NCI-H226 (cell line): ENCODE measurements around the gene MED27.
"Not testable (repeated sequence)": the region's sequence is repeated elsewhere in the genome, so short reads cannot be mapped to it uniquely, and the experiment has no call there.

ENCODE experiments used
- DNase-seq: peaks from one replicate; pipeline ENCODE4 v3.0.0-alpha.2; 2015

The MED27 gene

GRCh38 chr9:132075853-132076252 lies 3.8 kb downstream of the MED27 start:
- DNase-seq = no peak

GRCh38 chr9:132074736-132075135 lies 4.9 kb downstream of the MED27 start:
- no peak for DNase-seq

GRCh38 chr9:132071847-132072507 lies 7.7 kb downstream of the MED27 start:
- no peak for DNase-seq

- no peak for DNase-seq
Observed at GRCh38 chr9:132069046-132069898, 10.4 kb downstream of the MED27 start.

- DNase-seq = no peak
Observed at GRCh38 chr9:132068605-132069004, 11.1 kb downstream of the MED27 start.

- no peak for DNase-seq
Observed at GRCh38 chr9:132066511-132066910, 13.2 kb downstream of the MED27 start.

- DNase-seq = no peak
Observed at GRCh38 chr9:132066057-132066456, 13.6 kb downstream of the MED27 start.

GRCh38 chr9:132063281-132063680 lies 16.4 kb downstream of the MED27 start:
- DNase-seq = no peak

- no peak for DNase-seq
Observed at GRCh38 chr9:132062806-132063205, 16.9 kb downstream of the MED27 start.

- DNase-seq = no peak
Observed at GRCh38 chr9:132061526-132061925, 18.1 kb downstream of the MED27 start.

GRCh38 chr9:132059361-132059760 lies 20.3 kb downstream of the MED27 start:
- no peak for DNase-seq

- DNase-seq = not testable (repeated sequence)
Observed at GRCh38 chr9:132058226-132058625, 21.4 kb downstream of the MED27 start.

GRCh38 chr9:132056717-132057560 lies 22.7 kb downstream of the MED27 start:
- no peak for DNase-seq

- DNase-seq = no peak
Observed at GRCh38 chr9:132055756-132056155, 23.9 kb downstream of the MED27 start.

- no peak for DNase-seq
Observed at GRCh38 chr9:132054024-132054423, 25.6 kb downstream of the MED27 start.

GRCh38 chr9:132049900-132050299 lies 29.8 kb downstream of the MED27 start:
- DNase-seq = no peak

- no peak for DNase-seq
Observed at GRCh38 chr9:132049323-132049882, 30.3 kb downstream of the MED27 start.

GRCh38 chr9:132048201-132048600 lies 31.5 kb downstream of the MED27 start:
- DNase-seq = no peak

- DNase-seq = no peak
Observed at GRCh38 chr9:132046456-132046855, 33.2 kb downstream of the MED27 start.

GRCh38 chr9:132044176-132044875 lies 35.3 kb downstream of the MED27 start:
- DNase-seq = no peak

GRCh38 chr9:132043708-132044107 lies 36.0 kb downstream of the MED27 start:
- DNase-seq = no peak

- peak; percentile 90 for DNase-seq
Observed at GRCh38 chr9:132042324-132042723, 37.3 kb downstream of the MED27 start.
